ENCODE data around the gene TRPM8. TPM values are rescaled to one million over a fixed set of nuclear protein-coding genes. Genes with fewer than 3 reads are reported as not detected.

The TRPM8 gene
- total RNA-seq, 1 donor from 2014 or later: not detected

DNA sequence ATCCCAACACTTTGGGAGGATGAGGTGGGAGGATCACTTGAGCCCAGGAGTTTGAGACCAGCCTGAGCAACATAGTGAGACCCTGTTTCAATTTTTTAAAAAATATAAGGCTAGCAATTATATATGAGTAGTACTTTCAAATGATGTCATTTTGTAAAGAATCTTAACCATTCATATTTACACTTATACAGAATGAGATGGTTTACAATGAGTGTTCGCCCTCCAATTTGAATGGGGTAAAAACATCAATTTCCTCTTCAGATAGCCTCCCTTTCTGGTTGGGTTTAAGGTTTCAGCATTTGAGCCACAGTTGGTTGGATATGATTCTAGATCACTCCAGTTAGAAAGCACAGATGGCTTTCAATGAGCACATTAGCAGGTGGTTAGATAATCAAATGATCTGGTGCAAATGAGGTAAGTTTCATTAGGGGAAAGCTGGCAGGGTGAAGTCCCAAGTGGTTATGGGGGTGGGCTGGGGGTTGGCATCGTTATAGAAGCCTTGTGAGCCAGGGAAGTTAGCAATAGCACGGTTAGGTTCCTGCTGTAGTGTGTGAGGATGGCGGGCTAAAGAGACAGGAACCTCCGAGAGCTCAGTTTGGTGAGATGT lies 63.9 kb downstream of the TRPM8 start:
- H3K27ac ChIP-seq: no peak overlapping the region

GRCh38 chr2:233981574-233982420 lies 64.6 kb downstream of the TRPM8 start:
- intact Hi-C loops (cut with DNase I): no loop called here
- H3K4me1 ChIP-seq: no peaks in the 10 kb centered on the region
- H3K27ac ChIP-seq: no peak overlapping the region
- no peaks in the 10 kb centered on the region for H3K36me3 ChIP-seq
- H3K9me3 ChIP-seq: no peaks in the 10 kb centered on the region
- H3K4me3 ChIP-seq: no peak overlapping the region
- no peak for DNase-seq (ENCODE audit: extremely low spot score in 2 of 2)
- TF ChIP-seq POLR2AphosphoS5 (IDR thresholded peaks at IDR 0.05; ENCODE audit: insufficient read depth in 1 of 2, low read depth in 1 of 2) (no peak), POLR2A (IDR thresholded peaks at IDR 0.05) (no peak)
- TF ChIP-seq, protein P1, sequence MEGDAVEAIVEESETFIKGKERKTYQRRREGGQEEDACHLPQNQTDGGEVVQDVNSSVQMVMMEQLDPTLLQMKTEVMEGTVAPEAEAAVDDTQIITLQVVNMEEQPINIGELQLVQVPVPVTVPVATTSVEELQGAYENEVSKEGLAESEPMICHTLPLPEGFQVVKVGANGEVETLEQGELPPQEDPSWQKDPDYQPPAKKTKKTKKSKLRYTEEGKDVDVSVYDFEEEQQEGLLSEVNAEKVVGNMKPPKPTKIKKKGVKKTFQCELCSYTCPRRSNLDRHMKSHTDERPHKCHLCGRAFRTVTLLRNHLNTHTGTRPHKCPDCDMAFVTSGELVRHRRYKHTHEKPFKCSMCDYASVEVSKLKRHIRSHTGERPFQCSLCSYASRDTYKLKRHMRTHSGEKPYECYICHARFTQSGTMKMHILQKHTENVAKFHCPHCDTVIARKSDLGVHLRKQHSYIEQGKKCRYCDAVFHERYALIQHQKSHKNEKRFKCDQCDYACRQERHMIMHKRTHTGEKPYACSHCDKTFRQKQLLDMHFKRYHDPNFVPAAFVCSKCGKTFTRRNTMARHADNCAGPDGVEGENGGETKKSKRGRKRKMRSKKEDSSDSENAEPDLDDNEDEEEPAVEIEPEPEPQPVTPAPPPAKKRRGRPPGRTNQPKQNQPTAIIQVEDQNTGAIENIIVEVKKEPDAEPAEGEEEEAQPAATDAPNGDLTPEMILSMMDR (IDR thresholded peaks at IDR 0.05): no peak
- no peaks in the 10 kb centered on the region for H3K27me3 ChIP-seq

More for the DNA sequence above, 63.9 kb downstream of the TRPM8 start:
- no peaks in the 10 kb centered on the region for H3K4me1 ChIP-seq
- H3K36me3 ChIP-seq: no peaks in the 10 kb centered on the region
- H3K27me3 ChIP-seq: no peaks in the 10 kb centered on the region
- no peak overlapping the region for H3K4me3 ChIP-seq
- H3K9me3 ChIP-seq: no peaks in the 10 kb centered on the region
- DNase-seq (ENCODE audit: extremely low spot score in 2 of 2): no peak
- no peak for TF ChIP-seq POLR2A (IDR thresholded peaks at IDR 0.05)
- intact Hi-C loops (cut with DNase I): no loop called here

- intact Hi-C loops (cut with DNase I): no loop called here
These were observed 65.4 kb downstream of the TRPM8 start for GRCh38 chr2:233982421-233983121.

GRCh38 chr2:233983445-233983844 lies 66.3 kb downstream of the TRPM8 start:
- Histone ChIP-seq H3K4me3 (no peak overlapping the region), H3K27me3 (no peaks in the 10 kb centered on the region), H3K9me3 (no peaks in the 10 kb centered on the region), H3K4me1 (no peaks in the 10 kb centered on the region), H3K36me3 (no peaks in the 10 kb centered on the region), H3K27ac (no peak overlapping the region)
- no peak for DNase-seq (ENCODE audit: extremely low spot score in 2 of 2)
- TF ChIP-seq POLR2AphosphoS5 (IDR thresholded peaks at IDR 0.05; ENCODE audit: insufficient read depth in 1 of 2, low read depth in 1 of 2) (no peak), POLR2A (IDR thresholded peaks at IDR 0.05) (no peak)
- TF ChIP-seq, protein P1 (IDR thresholded peaks at IDR 0.05): no peak
- intact Hi-C loops (cut with DNase I): no loop called here

More at GRCh38 chr2:233982421-233983121, 65.4 kb downstream of the TRPM8 start:
- DNase-seq (ENCODE audit: extremely low spot score in 2 of 2): no peak
- Histone ChIP-seq H3K36me3 (no peaks in the 10 kb centered on the region), H3K27me3 (no peaks in the 10 kb centered on the region), H3K4me1 (no peaks in the 10 kb centered on the region), H3K27ac (no peak overlapping the region), H3K4me3 (no peak overlapping the region), H3K9me3 (no peaks in the 10 kb centered on the region)
- TF ChIP-seq POLR2A (IDR thresholded peaks at IDR 0.05) (no peak), POLR2AphosphoS5 (IDR thresholded peaks at IDR 0.05; ENCODE audit: insufficient read depth in 1 of 2, low read depth in 1 of 2) (no peak)
- TF ChIP-seq, protein P1 (IDR thresholded peaks at IDR 0.05): no peak

GRCh38 chr2:233988581-233988980 lies 71.4 kb downstream of the TRPM8 start:
- TF ChIP-seq POLR2A (IDR thresholded peaks at IDR 0.05): no peak
- TF ChIP-seq POLR2AphosphoS5 (IDR thresholded peaks at IDR 0.05; ENCODE audit: insufficient read depth in 1 of 2, low read depth in 1 of 2): no peak
- TF ChIP-seq, protein P1 (IDR thresholded peaks at IDR 0.05): no peak
- DNase-seq (ENCODE audit: extremely low spot score in 2 of 2): no peak
- Histone ChIP-seq H3K4me1 (no peaks in the 10 kb centered on the region), H3K4me3 (no peak overlapping the region), H3K27me3 (no peaks in the 10 kb centered on the region), H3K27ac (no peak overlapping the region), H3K36me3 (no peaks in the 10 kb centered on the region), H3K9me3 (no peaks in the 10 kb centered on the region)
- intact Hi-C loops (cut with DNase I): no loop called here
